ENCODE results near the gene XRCC3.

The XRCC3 gene

DNA sequence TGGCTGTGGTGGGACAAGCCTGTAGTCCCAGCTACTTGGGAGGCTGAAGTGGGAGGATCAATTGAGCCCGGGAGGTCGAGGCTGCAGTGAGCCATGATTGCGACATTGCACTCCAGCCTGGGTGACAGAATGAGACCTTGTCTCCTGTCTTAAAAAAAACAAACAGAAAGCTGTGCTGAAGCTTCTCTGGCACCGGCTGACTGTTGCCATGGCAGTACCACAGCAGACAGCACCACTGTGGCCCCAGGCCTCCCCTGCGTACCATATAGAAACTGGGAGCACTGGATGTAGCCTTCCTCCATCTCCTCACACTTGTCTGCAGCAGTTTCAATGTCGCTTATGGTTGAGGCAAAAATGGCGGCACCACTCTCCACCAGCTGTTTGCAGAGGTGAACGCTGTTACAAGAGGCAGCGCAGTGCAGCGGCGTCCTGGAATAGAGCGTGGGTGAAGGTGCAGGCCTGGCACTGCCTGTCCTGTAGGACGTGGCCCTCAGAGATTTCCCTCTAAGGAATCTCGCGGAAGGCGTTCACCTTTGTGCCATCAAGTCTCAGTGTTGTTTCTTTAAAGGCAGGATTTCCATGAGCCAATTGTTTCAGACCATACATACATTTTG, 22.3 kb upstream of the XRCC3 start:
- H3K9me3 ChIP-seq: no peaks in the 10 kb centered on the region
- no peak overlapping the region for H3K27ac ChIP-seq
- no peak overlapping the region for H3K4me3 ChIP-seq (ENCODE audit: low read depth in 1 of 2, low read length in 1 of 2)
- TF ChIP-seq, protein P1, sequence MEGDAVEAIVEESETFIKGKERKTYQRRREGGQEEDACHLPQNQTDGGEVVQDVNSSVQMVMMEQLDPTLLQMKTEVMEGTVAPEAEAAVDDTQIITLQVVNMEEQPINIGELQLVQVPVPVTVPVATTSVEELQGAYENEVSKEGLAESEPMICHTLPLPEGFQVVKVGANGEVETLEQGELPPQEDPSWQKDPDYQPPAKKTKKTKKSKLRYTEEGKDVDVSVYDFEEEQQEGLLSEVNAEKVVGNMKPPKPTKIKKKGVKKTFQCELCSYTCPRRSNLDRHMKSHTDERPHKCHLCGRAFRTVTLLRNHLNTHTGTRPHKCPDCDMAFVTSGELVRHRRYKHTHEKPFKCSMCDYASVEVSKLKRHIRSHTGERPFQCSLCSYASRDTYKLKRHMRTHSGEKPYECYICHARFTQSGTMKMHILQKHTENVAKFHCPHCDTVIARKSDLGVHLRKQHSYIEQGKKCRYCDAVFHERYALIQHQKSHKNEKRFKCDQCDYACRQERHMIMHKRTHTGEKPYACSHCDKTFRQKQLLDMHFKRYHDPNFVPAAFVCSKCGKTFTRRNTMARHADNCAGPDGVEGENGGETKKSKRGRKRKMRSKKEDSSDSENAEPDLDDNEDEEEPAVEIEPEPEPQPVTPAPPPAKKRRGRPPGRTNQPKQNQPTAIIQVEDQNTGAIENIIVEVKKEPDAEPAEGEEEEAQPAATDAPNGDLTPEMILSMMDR (IDR thresholded peaks at IDR 0.05): no peak
- H3K27me3 ChIP-seq: no peaks in the 10 kb centered on the region
- peaks cover 22% of the 10 kb centered on the region for H3K36me3 ChIP-seq
- H3K4me1 ChIP-seq (ENCODE audit: control insufficient read depth in 1 of 2, insufficient read depth in 1 of 2, low read depth in 1 of 2, low read length in 1 of 2): peaks cover 4 to 9% of the 10 kb centered on the region in 2 experiments

DNA sequence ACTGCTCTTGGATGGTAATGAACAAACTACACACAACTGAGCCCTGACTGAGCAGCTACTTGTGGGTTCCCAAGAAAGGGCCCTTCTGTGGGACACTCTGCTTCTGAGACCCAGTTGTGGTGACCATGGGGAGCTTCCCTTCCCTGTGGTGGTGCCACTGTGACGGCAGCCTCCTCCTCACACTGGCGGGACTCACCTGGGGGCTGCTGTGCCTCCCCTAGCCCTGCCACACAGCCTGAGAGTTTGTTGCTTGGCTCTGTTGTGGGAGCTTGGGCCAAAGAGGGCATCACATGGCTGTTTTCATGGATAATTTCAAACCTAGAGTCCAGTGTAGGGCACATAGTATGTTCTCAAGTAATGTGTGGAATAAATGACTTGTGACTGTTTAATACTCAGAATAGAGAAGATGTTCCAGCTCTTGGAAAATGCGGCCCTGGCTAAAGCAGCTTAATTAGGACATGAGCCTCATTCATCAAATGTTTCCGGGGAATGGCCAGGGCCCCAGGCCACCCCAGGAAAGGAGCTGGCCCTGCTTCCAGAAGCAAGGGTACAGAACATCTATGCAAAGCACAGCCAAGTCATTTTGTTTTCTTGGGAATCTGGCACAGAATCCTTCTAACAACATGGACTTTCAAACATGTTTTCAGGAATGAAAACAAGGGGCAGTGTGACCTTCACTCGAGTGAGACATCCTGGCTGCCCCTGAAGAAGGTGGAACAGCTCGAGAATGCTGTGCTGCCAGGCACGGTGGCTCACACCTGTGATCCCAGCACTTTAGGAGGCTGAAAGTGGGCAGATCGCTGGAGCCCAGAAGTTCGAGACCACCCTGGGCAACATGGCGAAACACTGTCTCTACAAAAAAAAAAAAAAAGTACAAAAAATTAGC, 21.5 kb upstream of the XRCC3 start:
- Histone ChIP-seq H3K9me3 (no peaks in the 10 kb centered on the region), H3K4me1 (ENCODE audit: control insufficient read depth in 1 of 2, insufficient read depth in 1 of 2, low read depth in 1 of 2, low read length in 1 of 2) (peaks cover 4 to 9% of the 10 kb centered on the region in 2 experiments), H3K27me3 (no peaks in the 10 kb centered on the region), H3K4me3 (ENCODE audit: low read depth in 1 of 2, low read length in 1 of 2) (no peak overlapping the region), H3K27ac (no peak overlapping the region), H3K36me3 (peaks cover 27% of the 10 kb centered on the region)
- TF ChIP-seq, protein P1 (IDR thresholded peaks at IDR 0.05): no peak

DNA sequence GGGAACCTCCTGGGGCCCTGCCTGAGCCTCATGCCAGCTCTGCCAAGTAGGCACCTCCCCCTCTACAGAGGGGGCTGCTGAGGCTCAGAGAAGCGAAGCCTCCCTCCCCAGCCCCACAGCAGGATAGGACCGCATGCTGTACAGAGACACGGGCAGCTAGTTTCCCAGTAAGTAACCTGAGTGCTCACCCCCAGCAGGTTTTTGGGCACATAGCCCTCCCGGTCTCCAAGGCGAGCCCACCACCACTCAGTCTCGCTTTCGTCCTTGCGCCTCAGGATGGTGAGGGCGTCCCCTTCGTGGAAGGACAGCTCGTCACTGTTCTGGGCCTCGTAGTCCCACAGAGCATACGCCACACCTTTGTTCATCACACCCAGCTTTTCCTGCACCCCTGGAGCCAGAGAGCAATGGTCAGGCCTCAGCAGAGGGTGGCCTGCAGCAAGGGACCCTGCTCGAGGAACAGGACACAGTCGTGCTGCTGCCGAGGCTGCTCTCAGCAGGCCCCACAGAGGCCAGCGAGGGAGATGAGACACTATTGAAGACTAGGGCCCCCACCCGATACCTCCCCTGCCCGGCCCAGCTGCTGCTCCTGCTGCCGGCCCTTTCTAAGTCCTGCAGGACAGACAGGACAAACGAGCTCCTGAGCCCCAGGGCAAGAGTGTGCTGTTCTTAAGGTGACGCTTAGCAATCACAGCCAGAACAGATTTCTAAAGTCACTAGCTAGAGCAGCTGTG, 20.7 kb upstream of the XRCC3 start:
- H3K4me1 ChIP-seq (ENCODE audit: control insufficient read depth in 1 of 2, insufficient read depth in 1 of 2, low read depth in 1 of 2, low read length in 1 of 2): peaks cover 0 to 2% of the 10 kb centered on the region in 2 experiments
- TF ChIP-seq, protein P1 (IDR thresholded peaks at IDR 0.05): no peak
- no peaks in the 10 kb centered on the region for H3K27me3 ChIP-seq
- no peaks in the 10 kb centered on the region for H3K9me3 ChIP-seq
- H3K27ac ChIP-seq: no peak overlapping the region
- H3K36me3 ChIP-seq: peaks cover 31% of the 10 kb centered on the region
- H3K4me3 ChIP-seq (ENCODE audit: low read depth in 1 of 2, low read length in 1 of 2): no peak overlapping the region

DNA sequence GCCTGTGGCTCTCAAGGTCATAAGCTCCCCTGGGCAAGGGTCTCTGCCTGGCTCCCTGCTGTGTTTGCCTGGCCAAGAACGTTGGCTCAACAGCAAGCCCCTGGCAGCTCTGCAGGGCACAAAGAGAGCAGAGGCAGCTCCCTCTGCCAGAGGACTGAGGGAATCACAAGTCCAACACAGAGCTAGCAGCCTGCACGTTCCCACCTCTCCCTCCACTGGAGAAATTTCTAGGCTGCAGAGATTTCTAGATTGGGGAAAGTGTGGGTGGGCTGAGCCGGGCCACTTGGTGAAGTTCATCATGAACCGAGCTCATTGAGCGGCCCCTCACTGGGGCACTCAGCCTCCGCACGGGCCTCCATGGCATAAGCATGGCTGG, 20.2 kb upstream of the XRCC3 start:
- no peak overlapping the region for H3K4me3 ChIP-seq (ENCODE audit: low read depth in 1 of 2, low read length in 1 of 2)
- no peaks in the 10 kb centered on the region for H3K9me3 ChIP-seq
- TF ChIP-seq, protein P1 (IDR thresholded peaks at IDR 0.05): no peak
- peaks cover 35% of the 10 kb centered on the region for H3K36me3 ChIP-seq
- no peaks in the 10 kb centered on the region for H3K27me3 ChIP-seq
- H3K27ac ChIP-seq: no peak overlapping the region
- no peaks in the 10 kb centered on the region for H3K4me1 ChIP-seq (ENCODE audit: control insufficient read depth in 1 of 2, insufficient read depth in 1 of 2, low read depth in 1 of 2, low read length in 1 of 2)

DNA sequence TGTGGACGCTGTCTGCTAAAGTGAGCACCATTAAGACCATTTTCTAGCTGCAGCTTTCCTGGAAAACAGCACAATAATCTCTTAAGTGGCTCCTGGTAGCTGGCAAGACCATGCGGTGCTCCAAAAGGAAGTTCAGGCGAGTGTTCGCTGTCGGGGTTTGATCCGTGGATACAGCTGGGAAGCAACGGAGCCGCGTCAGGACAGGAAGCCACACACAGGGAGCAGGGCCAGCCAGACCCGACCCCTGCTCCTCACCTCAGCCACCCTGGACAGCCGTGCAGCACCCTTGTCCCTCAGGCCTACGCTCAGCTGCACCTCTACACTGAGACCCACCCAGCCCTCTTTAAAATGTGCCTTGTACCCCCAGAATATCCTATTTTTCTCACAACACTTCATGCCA, 19.8 kb upstream of the XRCC3 start:
- H3K36me3 ChIP-seq: peaks cover 39% of the 10 kb centered on the region
- no peaks in the 10 kb centered on the region for H3K9me3 ChIP-seq
- no peak overlapping the region for H3K27ac ChIP-seq
- no peak overlapping the region for H3K4me3 ChIP-seq (ENCODE audit: low read depth in 1 of 2, low read length in 1 of 2)
- no peaks in the 10 kb centered on the region for H3K4me1 ChIP-seq (ENCODE audit: control insufficient read depth in 1 of 2, insufficient read depth in 1 of 2, low read depth in 1 of 2, low read length in 1 of 2)
- TF ChIP-seq, protein P1 (IDR thresholded peaks at IDR 0.05): no peak
- H3K27me3 ChIP-seq: no peaks in the 10 kb centered on the region

All from neutrophil (primary cell).